ENCODE results near the gene PARVG. TPM values are rescaled to one million over a fixed set of nuclear protein-coding genes. Genes with fewer than 3 reads are reported as not detected.

PARVG gene
- total RNA-seq, 1 donor from 2014 or later: 65.9 TPM

DNA sequence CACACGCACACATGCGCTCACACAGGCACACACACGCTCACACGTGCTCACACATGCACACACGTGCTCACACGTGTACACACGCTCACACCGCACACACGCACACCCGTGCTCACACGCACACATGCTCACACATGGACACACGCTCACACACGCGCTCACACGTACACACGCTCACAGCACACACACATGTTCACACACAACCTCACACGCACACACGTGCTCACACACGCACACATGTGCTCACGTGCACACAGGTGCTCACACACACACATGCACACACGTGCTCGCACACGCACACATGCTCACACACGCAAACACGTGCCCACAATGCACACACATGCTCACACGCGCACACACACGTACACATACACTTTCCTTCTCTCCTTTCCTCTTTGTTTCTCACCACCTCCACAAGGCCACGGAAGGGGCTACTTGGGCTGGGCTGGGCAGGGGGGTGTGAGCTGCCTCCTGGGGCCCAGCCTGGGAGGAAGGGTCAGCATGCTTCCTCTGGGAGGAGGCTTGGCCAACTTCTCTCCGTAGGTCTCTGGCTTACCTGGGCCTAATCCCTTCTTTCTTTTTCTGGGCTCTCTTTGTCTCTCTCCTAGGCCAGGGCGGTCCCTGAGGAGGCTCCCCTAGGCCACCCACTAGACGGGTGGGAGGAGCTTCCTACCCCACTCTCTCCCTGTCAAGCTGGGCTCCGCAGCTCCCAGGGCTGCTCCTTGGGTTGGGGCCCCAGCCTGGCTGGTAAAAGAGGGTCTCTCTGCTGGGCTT, 34.5 kb upstream of the PARVG start:
- no peak overlapping the region for H3K27ac ChIP-seq
- TF ChIP-seq, protein P1, sequence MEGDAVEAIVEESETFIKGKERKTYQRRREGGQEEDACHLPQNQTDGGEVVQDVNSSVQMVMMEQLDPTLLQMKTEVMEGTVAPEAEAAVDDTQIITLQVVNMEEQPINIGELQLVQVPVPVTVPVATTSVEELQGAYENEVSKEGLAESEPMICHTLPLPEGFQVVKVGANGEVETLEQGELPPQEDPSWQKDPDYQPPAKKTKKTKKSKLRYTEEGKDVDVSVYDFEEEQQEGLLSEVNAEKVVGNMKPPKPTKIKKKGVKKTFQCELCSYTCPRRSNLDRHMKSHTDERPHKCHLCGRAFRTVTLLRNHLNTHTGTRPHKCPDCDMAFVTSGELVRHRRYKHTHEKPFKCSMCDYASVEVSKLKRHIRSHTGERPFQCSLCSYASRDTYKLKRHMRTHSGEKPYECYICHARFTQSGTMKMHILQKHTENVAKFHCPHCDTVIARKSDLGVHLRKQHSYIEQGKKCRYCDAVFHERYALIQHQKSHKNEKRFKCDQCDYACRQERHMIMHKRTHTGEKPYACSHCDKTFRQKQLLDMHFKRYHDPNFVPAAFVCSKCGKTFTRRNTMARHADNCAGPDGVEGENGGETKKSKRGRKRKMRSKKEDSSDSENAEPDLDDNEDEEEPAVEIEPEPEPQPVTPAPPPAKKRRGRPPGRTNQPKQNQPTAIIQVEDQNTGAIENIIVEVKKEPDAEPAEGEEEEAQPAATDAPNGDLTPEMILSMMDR (IDR thresholded peaks at IDR 0.05): no peak

DNA sequence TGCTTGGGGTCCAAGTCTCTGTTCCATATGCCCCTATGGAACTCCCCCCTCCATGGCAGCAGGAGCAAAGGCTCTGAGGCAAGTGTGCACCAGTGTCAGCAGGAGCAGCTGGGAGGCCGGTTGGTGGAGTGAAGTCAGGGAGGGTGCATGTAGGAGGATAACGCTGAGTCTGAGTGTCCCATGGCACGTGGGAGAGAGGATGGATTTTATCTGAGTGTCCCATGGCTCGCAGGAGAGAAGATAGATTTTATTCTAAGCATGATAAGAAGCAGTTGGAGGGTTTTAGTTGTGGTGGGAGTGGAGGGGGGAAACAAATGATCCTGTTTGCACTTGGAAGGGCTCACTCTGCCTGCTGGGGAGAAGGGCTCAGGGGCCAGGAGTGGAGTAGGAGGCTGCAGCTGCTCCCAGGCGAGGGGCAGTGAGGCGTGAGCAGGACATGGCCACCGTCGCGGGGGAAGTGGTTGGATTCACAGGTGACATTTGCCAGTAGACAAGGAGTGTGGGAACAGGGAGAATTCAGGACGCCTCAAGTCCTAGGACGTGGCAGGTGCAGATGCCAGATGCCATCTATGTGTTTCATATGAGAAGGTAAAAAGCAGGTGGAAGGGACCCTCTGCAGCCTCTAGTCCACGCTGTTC, 33.6 kb upstream of the PARVG start:
- Histone ChIP-seq H3K9me3 (no peaks in the 10 kb centered on the region), H3K27ac (no peak overlapping the region), H3K27me3 (no peaks in the 10 kb centered on the region), H3K4me3 (no peak overlapping the region), H3K4me1 (no peaks in the 10 kb centered on the region), H3K36me3 (peaks cover 5% of the 10 kb centered on the region)
- ATAC-seq (no peak), DNase-seq (no peak)
- TF ChIP-seq, protein P1 (IDR thresholded peaks at IDR 0.05): no peak
- intact Hi-C loops (cut with DNase I): no loop called here

More for the DNA sequence above, 34.5 kb upstream of the PARVG start:
- H3K27me3 ChIP-seq: no peaks in the 10 kb centered on the region
- peaks cover 5% of the 10 kb centered on the region for H3K36me3 ChIP-seq
- intact Hi-C loops (cut with DNase I): no loop called here
- no peak for DNase-seq
- H3K4me1 ChIP-seq: no peaks in the 10 kb centered on the region
- H3K9me3 ChIP-seq: no peaks in the 10 kb centered on the region
- no peak overlapping the region for H3K4me3 ChIP-seq
- ATAC-seq: peak; percentile 9

DNA sequence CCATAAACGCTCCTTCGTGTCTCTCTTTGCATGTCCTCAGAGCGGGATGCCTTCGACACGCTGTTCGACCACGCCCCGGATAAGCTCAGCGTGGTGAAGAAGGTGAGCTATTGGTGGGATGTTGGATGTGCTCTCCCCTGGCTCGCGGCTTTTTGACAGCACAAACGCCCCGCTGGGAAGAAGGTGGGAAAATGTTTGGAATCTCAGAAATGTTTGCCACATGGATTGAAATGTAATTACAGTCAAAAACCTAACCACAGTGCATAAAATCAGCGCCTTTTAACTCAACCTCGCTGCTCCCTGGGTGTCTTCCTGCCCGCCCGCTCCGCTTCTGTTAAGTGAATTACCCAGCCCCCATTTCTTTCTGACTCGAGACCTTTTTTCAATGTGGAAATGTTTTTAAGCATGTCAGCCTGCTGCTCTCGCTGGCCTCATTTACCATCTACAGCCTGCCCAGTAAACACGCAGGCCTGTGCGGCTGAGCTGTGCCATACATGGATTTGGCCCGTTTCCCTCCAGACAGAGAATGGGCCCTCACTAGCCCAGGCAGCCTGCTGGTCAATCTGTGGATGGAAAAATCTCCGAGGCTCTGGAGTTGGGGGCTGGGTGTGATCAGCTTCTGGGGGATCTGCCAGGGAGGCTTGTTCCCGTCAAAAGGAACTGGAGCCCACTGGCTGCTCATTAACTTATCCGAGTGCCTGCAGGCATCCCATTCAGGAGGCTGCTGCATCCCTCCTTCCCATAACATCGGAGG, 32.7 kb upstream of the PARVG start:
- ATAC-seq (no peak), DNase-seq (no peak)
- no peaks in the 10 kb centered on the region for H3K27me3 ChIP-seq
- no peaks in the 10 kb centered on the region for H3K4me1 ChIP-seq
- peaks cover 8% of the 10 kb centered on the region for H3K36me3 ChIP-seq
- TF ChIP-seq, protein P1 (IDR thresholded peaks at IDR 0.05): no peak
- no peak overlapping the region for H3K27ac ChIP-seq
- H3K9me3 ChIP-seq: no peaks in the 10 kb centered on the region
- H3K4me3 ChIP-seq: no peak overlapping the region
- intact Hi-C loops (cut with DNase I): no loop called here

DNA sequence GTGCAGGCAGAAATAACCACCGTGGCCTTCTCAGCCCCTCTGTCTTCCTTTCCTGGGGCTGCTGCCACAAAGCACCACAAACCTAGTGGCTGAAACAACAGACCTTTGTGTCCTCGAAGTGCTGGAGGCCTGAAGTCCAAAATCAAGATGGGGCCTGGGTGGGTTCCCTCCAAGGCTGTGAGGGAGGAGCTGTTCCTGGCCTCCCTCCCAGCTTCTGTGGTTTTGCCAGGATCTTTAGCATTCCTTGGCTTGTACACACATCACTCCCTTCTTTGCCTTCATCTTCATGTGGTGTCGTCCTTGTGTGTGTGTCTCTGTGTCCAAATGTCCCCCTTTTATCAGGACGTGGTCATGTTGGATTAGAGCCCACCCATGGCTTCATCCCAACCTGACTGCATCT, 29.0 kb upstream of the PARVG start:
- no peak for DNase-seq
- H3K4me1 ChIP-seq: no peaks in the 10 kb centered on the region
- H3K27ac ChIP-seq: no peak overlapping the region
- ATAC-seq: no peak
- no peak overlapping the region for H3K4me3 ChIP-seq
- H3K27me3 ChIP-seq: no peaks in the 10 kb centered on the region
- TF ChIP-seq, protein P1 (IDR thresholded peaks at IDR 0.05): no peak
- H3K9me3 ChIP-seq: no peaks in the 10 kb centered on the region
- peaks cover 11% of the 10 kb centered on the region for H3K36me3 ChIP-seq
- intact Hi-C loops (cut with DNase I): no loop called here

DNA sequence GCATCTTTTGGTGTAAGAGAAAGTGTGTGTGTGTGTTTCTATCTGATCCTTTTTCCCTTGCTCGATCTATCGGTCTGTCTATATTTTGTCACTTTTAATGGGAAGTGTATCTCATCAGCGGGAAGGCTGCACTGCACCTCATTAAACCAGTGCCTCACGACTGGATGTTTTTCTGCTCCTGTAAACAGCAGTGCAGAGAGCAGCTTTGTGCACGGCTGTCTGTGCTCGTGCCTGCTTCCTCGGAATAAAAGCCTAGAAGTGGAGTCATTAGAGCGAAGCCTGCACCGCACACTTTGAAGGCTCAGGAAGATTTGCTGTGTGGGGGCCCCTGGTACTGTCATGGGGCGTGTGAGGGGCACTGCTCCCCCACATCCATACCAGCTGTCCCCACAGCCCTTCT, 27.0 kb upstream of the PARVG start:
- DNase-seq (no peak), ATAC-seq (no peak)
- TF ChIP-seq, protein P1 (IDR thresholded peaks at IDR 0.05): no peak
- H3K4me1 ChIP-seq: no peaks in the 10 kb centered on the region
- no peaks in the 10 kb centered on the region for H3K9me3 ChIP-seq
- no peak overlapping the region for H3K4me3 ChIP-seq
- no peak overlapping the region for H3K27ac ChIP-seq
- H3K27me3 ChIP-seq: no peaks in the 10 kb centered on the region
- H3K36me3 ChIP-seq: peaks cover 19% of the 10 kb centered on the region
- intact Hi-C loops (cut with DNase I): no loop called here

Data from upper lobe of right lung (tissue), 1 donor.